Medulla oblongata (tissue), 1 donor: ENCODE data around the gene KLHL15.
A peak's percentile ranks its signal among the peaks of the same experiment; 100 is the strongest.

ENCODE experiments used
- DNase-seq: peaks from one replicate; pipeline ENCODE4 v3.0.0-alpha.2; 2015; ENCODE audit errors: extremely low spot score

The KLHL15 gene

DNA sequence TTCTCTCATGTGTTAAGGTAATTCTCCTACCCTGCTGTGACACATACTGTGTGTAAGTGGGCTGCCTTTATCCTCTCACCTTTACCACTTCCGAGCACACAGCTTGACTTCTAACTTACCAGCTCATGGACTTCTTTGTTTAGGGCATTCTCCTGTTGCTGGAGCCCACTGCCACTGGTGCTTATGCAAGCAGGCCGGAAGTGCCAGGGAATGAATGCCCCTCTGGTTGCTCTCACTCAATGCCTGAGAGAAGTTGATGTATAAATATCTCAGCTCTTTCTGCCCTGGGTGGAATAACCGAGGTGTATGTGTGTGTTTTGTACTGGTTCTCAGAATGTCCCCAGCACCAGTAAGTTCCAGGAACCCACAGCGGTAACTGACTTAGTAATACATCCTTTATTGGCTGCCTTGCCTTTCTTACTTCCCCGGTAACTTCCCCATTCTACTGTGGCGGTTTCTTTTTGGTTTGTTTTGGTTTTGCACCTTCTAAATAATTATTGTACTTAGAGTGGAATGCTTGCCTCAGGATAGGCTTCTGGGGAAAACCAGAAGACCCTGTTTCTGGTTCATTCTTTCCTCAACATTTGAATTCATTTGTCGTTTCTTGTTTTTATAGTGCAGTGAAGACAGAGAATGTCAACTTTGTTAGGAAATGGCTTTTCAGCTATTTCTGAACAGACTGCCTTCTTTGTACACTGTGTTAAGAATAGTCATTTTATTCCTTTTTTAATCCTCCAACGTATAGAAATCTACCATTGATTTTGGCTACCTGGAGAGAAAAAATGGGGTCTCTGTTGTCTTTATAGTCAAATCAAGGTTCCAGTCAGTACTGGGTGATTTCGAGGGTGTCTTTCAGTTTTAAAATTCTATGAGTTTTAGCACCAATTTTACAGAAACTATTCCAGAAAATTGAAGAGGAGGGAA, 73.7 kb downstream of the KLHL15 start:
- peak; percentile 17 for DNase-seq

DNA sequence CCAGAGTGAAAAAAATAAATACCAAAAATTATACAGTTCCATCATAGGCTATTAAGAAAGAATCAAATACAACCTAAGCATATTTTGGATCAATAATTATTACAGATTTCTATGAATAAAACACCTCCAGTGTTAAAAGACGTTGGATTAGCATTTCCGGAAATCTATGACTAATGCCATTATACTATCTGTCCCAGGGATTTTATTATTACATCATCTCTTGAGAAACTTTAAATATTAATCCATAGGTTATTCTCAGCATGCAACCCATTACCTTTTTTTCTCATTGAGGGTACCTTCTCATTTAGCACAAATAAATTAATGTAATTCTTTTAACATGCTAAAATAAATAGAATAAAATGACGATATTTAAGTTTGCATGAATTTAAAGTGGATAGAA, 74.6 kb downstream of the KLHL15 start:
- DNase-seq, result no peak

DNA sequence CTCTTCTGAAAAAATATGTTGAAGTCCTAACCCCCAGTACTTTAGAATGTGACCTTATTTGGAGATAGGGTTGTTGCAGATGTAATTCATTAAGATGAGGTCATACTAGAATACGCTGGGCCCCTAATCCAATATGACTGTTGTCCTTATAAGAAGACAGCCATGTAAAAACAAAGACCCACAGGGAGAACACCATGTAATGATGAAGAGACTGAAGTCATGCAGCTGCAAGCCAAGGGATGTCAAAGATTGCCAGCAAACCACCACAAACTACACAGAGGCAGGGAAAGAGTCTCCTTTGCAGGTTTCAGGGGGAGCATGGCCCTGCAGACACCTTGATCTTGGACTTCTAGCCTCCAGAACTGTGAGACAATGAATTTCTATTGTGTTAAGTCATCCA, 81.8 kb downstream of the KLHL15 start:
- DNase-seq, result no peak

DNA sequence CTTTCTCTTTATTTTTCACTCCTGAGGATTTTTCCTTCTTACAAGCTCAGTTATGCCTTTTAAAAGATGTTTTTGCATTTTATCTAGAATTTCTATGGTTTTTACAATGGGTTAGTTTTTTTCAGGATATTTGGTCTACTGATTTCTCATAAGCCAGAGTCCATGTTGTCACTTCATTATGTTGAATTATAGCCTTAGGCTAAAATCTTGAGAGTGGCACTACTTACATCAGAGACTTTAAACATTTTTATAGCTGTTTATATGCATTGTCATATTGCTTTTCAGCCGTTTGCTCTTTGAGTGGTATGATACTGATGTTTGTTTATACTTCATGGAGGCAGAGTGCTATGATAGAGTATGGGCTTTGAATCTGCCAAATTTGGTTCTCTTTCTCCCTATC, 82.8 kb downstream of the KLHL15 start:
- no peak for DNase-seq

DNA sequence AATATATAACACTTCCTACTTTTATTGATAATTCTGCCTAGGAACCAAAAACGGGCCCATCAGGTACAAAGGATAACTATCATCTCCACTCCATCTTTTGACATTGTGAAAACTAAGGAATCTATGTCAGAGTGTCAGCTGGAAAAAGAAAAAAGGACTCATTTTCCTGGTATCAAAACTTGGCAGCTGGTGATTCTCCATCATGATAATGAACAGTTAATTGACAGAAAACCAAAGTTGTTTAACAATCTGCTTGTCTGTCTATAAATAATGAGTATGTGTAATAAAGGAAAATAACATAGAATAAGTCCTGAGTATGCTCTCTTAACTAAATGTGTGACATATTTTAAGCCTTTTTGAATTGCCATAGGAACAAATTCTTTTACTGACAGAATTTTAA, 87.8 kb downstream of the KLHL15 start:
- no peak for DNase-seq

DNA sequence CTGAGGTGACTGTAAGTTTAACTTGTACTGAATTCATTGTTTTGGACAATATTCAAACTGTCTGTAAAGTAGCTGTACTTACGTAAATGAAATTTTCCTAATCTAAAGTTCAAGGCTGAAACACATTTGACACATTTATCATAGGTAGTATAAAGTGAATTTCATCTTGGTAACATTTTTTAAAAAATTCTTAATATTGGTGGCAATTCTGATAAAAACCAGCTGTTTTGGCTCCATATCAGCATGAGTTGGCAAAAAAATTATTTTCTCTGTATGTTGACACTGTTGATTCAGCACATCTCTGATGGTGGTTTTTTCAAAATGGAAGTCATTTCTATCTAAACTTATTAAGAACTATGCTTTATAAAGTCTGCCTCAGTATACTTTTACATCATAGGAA, 88.3 kb downstream of the KLHL15 start:
- DNase-seq, result no peak

DNA sequence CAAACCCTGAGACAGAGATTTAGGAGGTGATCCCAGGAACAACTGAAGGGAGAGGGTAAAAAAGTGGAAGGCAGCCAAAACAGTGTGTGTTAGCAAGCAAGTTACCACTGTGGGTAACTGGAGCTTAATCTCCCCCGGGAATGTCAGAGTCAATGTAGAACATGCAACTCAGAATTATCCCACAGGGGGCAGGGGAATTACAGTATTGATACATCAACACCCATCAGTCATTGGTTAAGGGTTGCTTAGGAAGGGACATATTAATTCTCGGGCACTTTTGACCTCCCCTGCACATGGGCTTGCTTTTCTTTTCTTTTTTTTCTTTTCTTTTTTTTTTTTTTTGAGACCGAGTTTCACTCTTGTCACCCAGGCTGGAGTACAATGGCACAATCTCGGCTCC, 89.9 kb downstream of the KLHL15 start:
- DNase-seq, result no peak

DNA sequence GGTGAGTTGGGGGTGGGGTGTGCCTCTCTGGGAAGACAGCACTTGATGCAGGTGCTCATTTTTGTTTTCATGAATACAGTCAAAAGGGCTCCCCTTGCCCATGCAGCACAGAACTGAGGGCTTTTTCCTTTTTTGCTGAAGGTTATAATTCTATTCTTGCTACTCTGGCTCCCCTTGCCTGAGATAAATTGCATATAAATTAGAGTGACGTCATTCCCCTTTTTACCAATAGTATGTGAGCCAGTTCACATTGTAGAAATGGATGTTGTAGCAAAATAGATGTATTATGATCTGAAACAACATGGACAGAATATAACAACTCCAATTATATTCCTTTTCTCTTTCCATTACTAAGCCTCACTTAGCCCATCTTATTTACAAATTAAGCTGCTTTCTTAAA, 90.8 kb downstream of the KLHL15 start:
- no peak for DNase-seq

DNA sequence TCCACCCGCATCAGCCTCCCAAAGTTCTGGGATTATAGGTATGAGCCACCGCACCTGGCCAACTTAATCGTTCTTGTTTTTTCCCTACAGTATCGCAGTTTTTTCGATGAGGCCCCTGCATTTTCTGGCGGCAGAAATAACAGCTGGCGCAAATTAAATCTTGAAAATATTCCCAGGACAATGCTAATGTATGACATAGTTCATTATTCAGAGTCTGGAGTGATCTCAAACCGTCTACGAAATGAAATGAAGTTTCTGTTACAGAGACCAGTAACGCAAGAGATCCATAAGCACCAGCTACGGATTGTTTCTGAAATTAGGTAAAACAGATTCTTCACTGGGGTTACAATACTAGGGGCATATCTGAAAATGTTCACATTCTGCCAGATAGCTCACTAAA, 91.9 kb downstream of the KLHL15 start:
- no peak for DNase-seq
